Cardiac muscle cell (in vitro differentiated cells and primary cell): ENCODE measurements around the gene AVPI1. TPM values are rescaled to one million over a fixed set of nuclear protein-coding genes. Genes with fewer than 3 reads are reported as not detected.
A peak's percentile ranks its signal among the peaks of the same experiment; 100 is the strongest.
"Not testable (repeated sequence)": the region's sequence is repeated elsewhere in the genome, so short reads cannot be mapped to it uniquely, and the experiment has no call there.

Source experiments
- DNase-seq, 2 donors: peaks; one replicate each; pipeline versions ENCODE4 v3.0.0 to v3.0.0-alpha.2; 2010 to 2017; ENCODE audit warnings: low read depth in 1 of 2, low spot score in 1 of 2
- H3K27ac ChIP-seq: fragments of 200-600 bp; sonication (generic); 2 replicates; pipeline ENCODE4 v1.5.1; 2016
- H3K27me3 ChIP-seq: fragments of 200-600 bp; sonication (generic); 2 replicates; pipeline ENCODE4 v1.6.0; 2016; ENCODE audit warnings: control low read depth
- H3K36me3 ChIP-seq: fragments of 200-600 bp; sonication (generic); 2 replicates; pipeline ENCODE4 v1.5.1; 2016; ENCODE audit warnings: control low read depth
- H3K4me1 ChIP-seq: fragments of 200-600 bp; sonication (generic); 2 replicates; pipeline ENCODE4 v1.8.1; 2017; ENCODE audit warnings: low read depth, mild to moderate bottlenecking, mixed run types
- H3K4me3 ChIP-seq: fragments of 200-600 bp; sonication (generic); 2 replicates; pipeline ENCODE4 v1.5.1; 2016; ENCODE audit warnings: mild to moderate bottlenecking
- H3K9me3 ChIP-seq: fragments of 200-600 bp; sonication (generic); 2 replicates; pipeline ENCODE4 v1.5.1; 2017; ENCODE audit warnings: low read depth, mild to moderate bottlenecking, control low read depth
- polyA plus RNA-seq: library from polyadenylated mRNA; unstranded; fragments of >200 nt; fragmentation: Nextera tagmentation; extraction: Ambion mirVana; gene quantifications from 2 replicates; pipeline ENCODE4 v1.2.1, GENCODE V29; 2016
- total RNA-seq: library from RNA; depleted of rRNA; stranded (reverse); fragments of >200 nt; gene quantifications from 2 replicates; pipeline ENCODE4 v1.2.3, GENCODE V29; 2016
- TF ChIP-seq, protein P1 (sequence below): IDR thresholded peaks from 2 replicates; pipeline ENCODE4 v1.5.1; 2012; ENCODE audit warnings: low read depth, mild to moderate bottlenecking, low read length

The AVPI1 gene
- total and polyA plus RNA-seq, 2 experiments from 2014 or later: 8.7 to 15.8 TPM

DNA sequence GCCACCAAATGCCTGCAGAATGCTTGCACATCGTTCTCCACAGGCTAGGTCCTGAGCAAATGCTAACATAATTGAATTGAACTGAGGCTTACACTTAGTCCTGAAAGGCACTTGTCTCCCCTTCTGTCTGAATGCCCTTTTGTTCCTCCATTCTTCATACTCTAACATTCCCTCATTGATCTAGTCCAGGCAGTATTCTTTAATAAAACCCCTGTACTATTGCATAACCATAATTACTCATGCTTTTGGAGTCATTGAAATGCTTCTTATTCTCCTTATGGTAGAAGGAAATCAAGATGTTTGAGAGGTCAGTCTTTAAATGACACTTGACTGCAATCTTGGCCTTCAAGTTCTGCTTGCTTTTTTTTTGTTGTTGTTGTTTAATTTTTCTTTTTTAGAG is 39.5 kb downstream of the AVPI1 start:
- DNase-seq: peak in 1 of 2 donors; percentile 51

DNA sequence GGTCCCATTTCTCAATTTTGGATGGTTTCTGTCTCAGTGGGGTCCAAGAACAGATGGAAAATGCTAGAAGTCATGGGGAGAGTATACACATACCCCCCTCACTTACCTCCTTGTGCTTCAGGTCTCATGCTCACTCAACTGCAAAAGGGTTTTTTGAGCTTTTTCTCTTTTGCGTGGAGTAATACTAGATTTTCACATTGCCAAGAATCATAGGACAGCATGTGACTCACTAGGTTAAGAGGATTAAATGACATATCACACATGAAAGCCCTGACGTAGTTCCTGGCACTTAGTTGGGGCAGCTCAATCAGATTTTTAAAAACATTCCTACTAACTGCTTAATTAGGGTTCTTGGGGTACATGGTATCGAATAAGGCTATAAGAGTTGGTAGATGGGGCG is 42.1 kb downstream of the AVPI1 start:
- H3K27me3 ChIP-seq: no peaks in the 10 kb centered on the region
- H3K4me3 ChIP-seq: no peak overlapping the region
- H3K4me1 ChIP-seq: peaks cover 5% of the 10 kb centered on the region
- peaks cover 3% of the 10 kb centered on the region for H3K36me3 ChIP-seq
- no peak for DNase-seq
- H3K9me3 ChIP-seq: no peaks in the 10 kb centered on the region
- H3K27ac ChIP-seq: no peak overlapping the region
- TF ChIP-seq, protein P1, sequence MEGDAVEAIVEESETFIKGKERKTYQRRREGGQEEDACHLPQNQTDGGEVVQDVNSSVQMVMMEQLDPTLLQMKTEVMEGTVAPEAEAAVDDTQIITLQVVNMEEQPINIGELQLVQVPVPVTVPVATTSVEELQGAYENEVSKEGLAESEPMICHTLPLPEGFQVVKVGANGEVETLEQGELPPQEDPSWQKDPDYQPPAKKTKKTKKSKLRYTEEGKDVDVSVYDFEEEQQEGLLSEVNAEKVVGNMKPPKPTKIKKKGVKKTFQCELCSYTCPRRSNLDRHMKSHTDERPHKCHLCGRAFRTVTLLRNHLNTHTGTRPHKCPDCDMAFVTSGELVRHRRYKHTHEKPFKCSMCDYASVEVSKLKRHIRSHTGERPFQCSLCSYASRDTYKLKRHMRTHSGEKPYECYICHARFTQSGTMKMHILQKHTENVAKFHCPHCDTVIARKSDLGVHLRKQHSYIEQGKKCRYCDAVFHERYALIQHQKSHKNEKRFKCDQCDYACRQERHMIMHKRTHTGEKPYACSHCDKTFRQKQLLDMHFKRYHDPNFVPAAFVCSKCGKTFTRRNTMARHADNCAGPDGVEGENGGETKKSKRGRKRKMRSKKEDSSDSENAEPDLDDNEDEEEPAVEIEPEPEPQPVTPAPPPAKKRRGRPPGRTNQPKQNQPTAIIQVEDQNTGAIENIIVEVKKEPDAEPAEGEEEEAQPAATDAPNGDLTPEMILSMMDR: no peak

More for the DNA sequence above, 39.5 kb downstream of the AVPI1 start:
- Histone ChIP-seq H3K4me3 (no peak overlapping the region), H3K4me1 (no peaks in the 10 kb centered on the region), H3K9me3 (no peaks in the 10 kb centered on the region), H3K27me3 (no peaks in the 10 kb centered on the region), H3K36me3 (peaks cover 16% of the 10 kb centered on the region), H3K27ac (no peak overlapping the region)
- TF ChIP-seq, protein P1: no peak

DNA sequence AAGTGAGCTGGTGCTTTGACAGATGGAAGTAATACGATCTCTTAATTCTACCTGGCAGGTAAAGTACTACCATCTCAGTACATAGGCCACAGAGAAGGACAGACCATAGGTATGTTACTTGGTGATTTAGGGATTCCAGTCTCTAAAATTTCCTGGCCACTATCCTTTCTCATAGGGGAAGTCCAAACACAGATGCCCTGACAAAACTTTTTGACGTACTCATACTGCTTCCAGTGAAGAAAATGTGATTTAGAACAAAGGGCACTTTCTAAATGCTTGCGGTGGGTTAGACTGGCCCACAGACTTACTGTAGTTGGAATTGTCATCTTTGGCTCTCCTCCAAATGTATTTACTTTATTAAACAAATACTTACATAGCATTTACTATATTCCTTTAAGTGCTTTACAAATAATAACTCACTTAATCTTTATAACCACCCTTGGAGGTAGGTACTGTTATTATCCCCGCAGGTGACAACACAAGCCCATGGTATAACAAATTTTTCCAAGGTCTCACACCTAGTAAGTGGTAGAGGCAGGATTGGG is 43.5 kb downstream of the AVPI1 start:
- Histone ChIP-seq H3K27me3 (no peaks in the 10 kb centered on the region), H3K9me3 (no peaks in the 10 kb centered on the region), H3K27ac (no peak overlapping the region), H3K4me1 (peaks cover 5% of the 10 kb centered on the region), H3K4me3 (no peak overlapping the region), H3K36me3 (peaks cover 3% of the 10 kb centered on the region)
- no peak for DNase-seq
- TF ChIP-seq, protein P1: no peak

DNA sequence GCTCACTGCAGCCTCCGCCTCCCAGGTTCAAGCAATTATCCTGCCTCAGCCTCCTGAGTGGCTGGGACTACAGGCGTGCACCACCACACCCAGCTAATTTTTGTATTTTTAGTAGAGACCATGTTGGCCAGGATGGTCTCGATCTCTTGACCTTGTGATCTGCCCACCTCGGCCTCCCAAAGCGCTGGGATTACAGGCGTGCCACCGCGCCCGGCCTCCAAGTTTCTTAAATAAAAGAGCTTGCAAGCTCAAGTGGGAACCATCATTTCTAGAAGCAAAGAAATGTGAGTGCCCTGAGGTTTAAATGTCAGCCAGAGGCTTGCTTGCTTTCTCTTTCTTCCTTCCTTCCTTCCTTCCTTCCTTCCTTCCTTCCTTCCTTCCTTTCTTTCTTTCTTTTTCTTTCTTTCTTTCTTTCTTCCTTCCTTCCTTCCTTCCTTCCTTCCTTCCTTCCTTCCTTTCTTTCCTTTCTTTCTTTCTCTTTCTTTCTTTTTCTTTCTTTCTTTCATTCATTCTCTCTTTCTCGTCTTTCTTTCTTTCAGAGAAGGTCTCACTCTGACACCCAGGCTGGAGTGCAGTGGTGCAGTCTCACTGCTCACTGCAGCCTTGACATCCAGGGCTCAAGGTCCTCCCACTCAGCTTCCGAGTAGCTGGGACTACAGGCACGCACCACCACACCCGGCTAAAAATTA is 44.4 kb downstream of the AVPI1 start:
- not testable (repeated sequence) for H3K9me3 ChIP-seq, H3K4me1 ChIP-seq, H3K27me3 ChIP-seq, H3K27ac ChIP-seq, H3K4me3 ChIP-seq, DNase-seq, H3K36me3 ChIP-seq

DNA sequence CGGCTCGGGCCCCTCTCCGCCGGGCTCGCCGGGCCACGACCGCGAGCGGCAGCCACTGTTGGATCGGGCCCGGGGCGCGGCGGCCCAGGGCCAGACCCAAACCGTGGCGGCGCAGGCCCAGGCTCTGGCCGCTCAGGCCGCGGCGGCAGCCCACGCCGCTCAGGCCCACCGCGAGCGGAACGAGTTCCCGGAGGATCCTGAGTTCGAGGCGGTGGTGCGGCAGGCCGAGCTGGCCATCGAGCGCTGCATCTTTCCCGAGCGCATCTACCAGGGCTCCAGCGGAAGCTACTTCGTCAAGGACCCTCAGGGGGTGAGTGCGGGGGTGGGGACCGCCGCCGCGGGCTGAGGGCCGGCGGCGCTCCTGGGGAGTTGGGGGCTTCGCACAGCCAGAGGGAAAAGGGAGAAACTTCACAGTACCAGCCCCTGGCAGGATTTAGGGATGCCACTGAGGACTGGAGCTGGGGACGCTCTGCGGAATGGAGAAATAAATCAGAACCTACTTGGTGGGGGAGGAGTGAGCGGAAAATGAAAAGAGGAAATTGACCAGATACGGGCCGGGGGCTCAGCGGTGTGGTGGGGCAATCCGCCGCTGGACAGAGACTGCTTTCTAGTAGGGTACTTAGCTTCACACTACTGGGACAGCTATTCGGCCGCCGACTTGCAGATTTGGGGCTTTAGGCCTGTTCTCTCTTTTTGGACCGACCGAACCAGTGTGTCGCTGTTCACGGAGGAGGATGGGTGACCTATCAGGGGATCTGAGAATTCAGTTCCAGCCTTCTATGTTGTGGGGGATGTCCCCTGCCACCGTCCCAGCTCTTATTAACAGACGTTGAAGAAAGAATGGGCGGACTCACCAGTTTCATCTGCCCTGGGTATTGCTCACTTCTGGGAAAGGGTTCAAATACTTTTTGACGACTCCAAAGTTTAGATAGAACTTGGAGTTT is 45.9 kb downstream of the AVPI1 start:
- Histone ChIP-seq H3K4me3 (peak overlapping the region; percentile 70), H3K9me3 (no peaks in the 10 kb centered on the region), H3K27me3 (no peaks in the 10 kb centered on the region), H3K27ac (peak overlapping the region; percentile 89), H3K4me1 (peaks cover 5% of the 10 kb centered on the region), H3K36me3 (no peaks in the 10 kb centered on the region)
- DNase-seq: peak; percentile 50 to 51
- TF ChIP-seq, protein P1: no peak
